ENCODE measurements around the gene LYPD6B. TPM values are rescaled to one million over a fixed set of nuclear protein-coding genes. Genes with fewer than 3 reads are reported as not detected.

The LYPD6B gene
- total and polyA plus RNA-seq, 2 donors (not counting 3 experiments of a cell fraction or from before 2014, with no cell fraction given) = not detected

DNA sequence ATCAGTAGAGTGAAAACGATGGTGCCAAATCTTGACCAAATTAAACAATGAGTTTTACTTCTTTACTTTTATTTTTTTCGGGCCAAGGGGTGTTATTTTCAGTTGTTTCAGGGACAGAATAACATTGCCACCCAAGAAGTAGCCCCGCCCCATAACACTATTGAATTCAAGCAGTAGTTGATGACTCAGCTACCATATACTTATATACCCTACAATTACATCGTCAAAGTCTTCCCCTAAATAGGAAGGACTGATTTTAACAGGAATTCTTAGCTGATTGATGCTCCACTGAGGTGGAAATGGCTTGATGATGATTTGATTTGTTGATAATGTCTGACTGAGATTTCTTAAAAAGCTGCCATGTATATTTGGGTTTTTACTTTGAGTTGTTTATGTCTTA, 24.7 kb downstream of the LYPD6B start:
- FAIRE-seq = no peak
- intact Hi-C loops (cut with micrococcal nuclease) = no loop called here
- CTCF ChIA-PET = interaction anchor here (1.5 kb wide), 1 partner anchor 46 kb away, joined by 3 read pairs; no protein-coding TSS in a partner anchor

DNA sequence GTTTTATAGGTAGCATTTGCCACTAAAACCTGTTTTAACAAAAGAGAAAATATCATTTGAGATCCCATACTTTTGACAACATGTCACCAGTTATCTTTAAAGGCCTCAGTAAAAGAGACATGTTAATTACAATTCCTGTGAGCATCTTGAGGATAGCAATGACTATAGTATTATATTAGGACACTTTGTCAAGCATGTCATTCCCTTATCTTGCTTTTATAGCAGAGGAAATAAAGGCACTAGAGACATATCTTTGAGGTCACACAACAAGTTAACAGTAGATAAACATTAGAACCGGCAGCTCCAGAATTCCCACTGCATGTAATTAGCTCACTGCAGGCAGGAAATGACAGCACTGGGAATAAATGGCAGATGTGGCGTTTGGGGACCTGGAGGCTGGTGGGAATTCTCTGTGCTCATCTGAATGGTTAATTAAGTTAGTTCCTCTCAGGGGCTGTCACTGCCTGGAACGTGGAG, 25.9 kb downstream of the LYPD6B start:
- POLR2A ChIA-PET = no interaction called here
- Histone ChIP-seq H3K9ac (replicated peaks; ENCODE audit: extremely low read depth, insufficient read depth, low read length) (no peak overlapping the region), H3K79me2 (ENCODE audit: control insufficient read depth, insufficient read depth, low read length) (no peaks in the 10 kb centered on the region), H3K36me3 (ENCODE audit: control insufficient read depth in 2 of 2, extremely low read depth in 1 of 2, insufficient read depth in 2 of 2, low read length in 2 of 2) (no peaks in the 10 kb centered on the region), H3K4me2 (ENCODE audit: insufficient read depth, low read length) (no peak overlapping the region), H3K9me3 (replicated peaks; ENCODE audit: control insufficient read depth, insufficient read depth, low read length) (no peaks in the 10 kb centered on the region), H3K27ac (ENCODE audit: insufficient read depth, low read depth, low read length) (peak overlapping the region; percentile 12), H4K20me1 (replicated peaks; ENCODE audit: control insufficient read depth, extremely low read depth, insufficient read depth, low read length) (no peaks in the 10 kb centered on the region), H3K4me1 (ENCODE audit: control insufficient read depth, extremely low read depth, insufficient read depth, low read length) (peaks cover 9% of the 10 kb centered on the region), H3K9me1 (replicated peaks; ENCODE audit: control insufficient read depth, extremely low read depth, insufficient read depth, low read length) (no peaks in the 10 kb centered on the region), H3K4me3 (replicated peaks in 1 of 3; ENCODE audit: insufficient read depth in 1 of 3, low read depth in 1 of 3, low read length in 3 of 3) (no peak overlapping the region), H2AFZ (ENCODE audit: low read depth, low read length) (peak overlapping the region; percentile 8), H3K27me3 (ENCODE audit: control insufficient read depth in 2 of 2, insufficient read depth in 2 of 2, low read length in 2 of 2) (no peaks in the 10 kb centered on the region)
- FAIRE-seq (peak; percentile 77), DNase-seq (ENCODE audit: low read depth, low spot score) (peak; percentile 40)
- BruUV-seq (replicated peaks) = no TSS peak
- intact Hi-C loops (cut with micrococcal nuclease) = no loop called here
- peak; percentile 46 for TF ChIP-seq GATA2 (IDR thresholded peaks at IDR 0.05; ENCODE audit: insufficient read depth, insufficient read length, low read depth, low read length)
- no peak for TF ChIP-seq POLR2A (IDR thresholded peaks at IDR 0.05; ENCODE audit: low read depth, low read length)
- CTCF ChIA-PET = interaction anchor here (1.5 kb wide), 2 partner anchors 12 to 48 kb away, joined by 3 to 4 read pairs; no protein-coding TSS in a partner anchor
- dilution Hi-C loops (cut with MboI; ENCODE audit: extremely low pct_ligation_motif_present, low sequenced_read_pairs) = no loop called here

More for the DNA sequence above, 24.7 kb downstream of the LYPD6B start:
- Histone ChIP-seq H4K20me1 (replicated peaks; ENCODE audit: control insufficient read depth, extremely low read depth, insufficient read depth, low read length) (no peaks in the 10 kb centered on the region), H3K9me3 (replicated peaks; ENCODE audit: control insufficient read depth, insufficient read depth, low read length) (no peaks in the 10 kb centered on the region), H3K4me1 (ENCODE audit: control insufficient read depth, extremely low read depth, insufficient read depth, low read length) (no peaks in the 10 kb centered on the region), H3K4me3 (replicated peaks in 1 of 3; ENCODE audit: insufficient read depth in 1 of 3, low read depth in 1 of 3, low read length in 3 of 3) (no peak overlapping the region), H3K4me2 (ENCODE audit: insufficient read depth, low read length) (no peak overlapping the region), H3K9me1 (replicated peaks; ENCODE audit: control insufficient read depth, extremely low read depth, insufficient read depth, low read length) (no peaks in the 10 kb centered on the region), H2AFZ (ENCODE audit: low read depth, low read length) (no peak overlapping the region), H3K79me2 (ENCODE audit: control insufficient read depth, insufficient read depth, low read length) (no peaks in the 10 kb centered on the region), H3K36me3 (ENCODE audit: control insufficient read depth in 2 of 2, extremely low read depth in 1 of 2, insufficient read depth in 2 of 2, low read length in 2 of 2) (no peaks in the 10 kb centered on the region), H3K9ac (replicated peaks; ENCODE audit: extremely low read depth, insufficient read depth, low read length) (no peak overlapping the region), H3K27me3 (ENCODE audit: control insufficient read depth in 2 of 2, insufficient read depth in 2 of 2, low read length in 2 of 2) (no peaks in the 10 kb centered on the region), H3K27ac (ENCODE audit: insufficient read depth, low read depth, low read length) (no peak overlapping the region)
- BruUV-seq (replicated peaks) = no TSS peak
- TF ChIP-seq JUN (IDR thresholded peaks at IDR 0.05; ENCODE audit: borderline replicate concordance, insufficient read depth, insufficient read length, low read depth) = no peak
- TF ChIP-seq EZH2 (IDR thresholded peaks at IDR 0.05; ENCODE audit: borderline replicate concordance, low read depth, low read length, severe bottlenecking) = no peak
- no peak for TF ChIP-seq POLR2A (IDR thresholded peaks at IDR 0.05; ENCODE audit: low read depth, low read length)
- no peak for TF ChIP-seq GATA2 (IDR thresholded peaks at IDR 0.05; ENCODE audit: insufficient read depth, insufficient read length, low read depth, low read length)
- TF ChIP-seq MYC (IDR thresholded peaks at IDR 0.05; ENCODE audit: low read depth, low read length) = no peak
- TF ChIP-seq, protein P1, sequence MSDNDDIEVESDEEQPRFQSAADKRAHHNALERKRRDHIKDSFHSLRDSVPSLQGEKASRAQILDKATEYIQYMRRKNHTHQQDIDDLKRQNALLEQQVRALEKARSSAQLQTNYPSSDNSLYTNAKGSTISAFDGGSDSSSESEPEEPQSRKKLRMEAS (IDR thresholded peaks at IDR 0.05; ENCODE audit: insufficient read depth, insufficient read length) = no peak
- TF ChIP-seq POLR2AphosphoS5 (IDR thresholded peaks at IDR 0.05; ENCODE audit: insufficient read depth, low read depth, low read length) = no peak
- dilution Hi-C loops (cut with MboI; ENCODE audit: extremely low pct_ligation_motif_present, low sequenced_read_pairs) = no loop called here
- POLR2A ChIA-PET = no interaction called here
- no peak for DNase-seq (ENCODE audit: low read depth, low spot score)

All from endothelial cell of umbilical vein (primary cell).